ENCODE data around the gene PPP5C.
A peak's percentile ranks its signal among the peaks of the same experiment; 100 is the strongest.
"Not testable (repeated sequence)": the region's sequence is repeated elsewhere in the genome, so short reads cannot be mapped to it uniquely, and the experiment has no call there.

Gene PPP5C

DNA sequence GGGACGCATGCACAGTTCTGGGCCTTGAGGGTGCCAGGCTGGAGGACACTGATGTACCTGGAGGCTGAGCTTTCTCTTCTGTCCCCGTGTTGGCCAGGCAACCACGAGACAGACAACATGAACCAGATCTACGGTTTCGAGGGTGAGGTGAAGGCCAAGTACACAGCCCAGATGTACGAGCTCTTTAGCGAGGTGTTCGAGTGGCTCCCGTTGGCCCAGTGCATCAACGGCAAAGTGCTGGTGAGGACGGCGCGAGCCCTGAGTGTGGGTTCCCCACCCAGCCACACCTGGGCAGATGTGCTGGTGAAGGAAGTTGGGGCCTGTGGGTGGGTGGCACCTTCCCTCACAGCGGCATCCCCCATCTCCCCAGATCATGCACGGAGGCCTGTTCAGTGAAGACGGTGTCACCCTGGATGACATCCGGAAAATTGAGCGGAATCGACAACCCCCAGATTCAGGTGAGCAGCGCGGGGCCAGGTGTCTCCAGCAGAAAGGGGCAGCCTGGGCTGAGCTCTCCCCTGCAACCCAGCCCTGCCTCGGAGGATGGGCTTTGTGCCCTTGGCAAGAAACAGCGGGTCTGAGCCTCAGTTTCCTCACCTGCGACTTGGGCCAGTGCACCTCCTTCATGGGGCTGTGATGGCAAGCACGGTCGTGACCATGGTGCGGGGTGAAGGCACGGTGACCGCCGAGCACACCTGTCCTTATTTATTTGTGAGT, 40.3 kb downstream of the PPP5C start:
- DNase-seq, result no peak

GRCh38 chr19:46387713-46388130, 40.8 kb downstream of the PPP5C start:
- DNase-seq, result no peak

GRCh38 chr19:46388311-46389095, 41.6 kb downstream of the PPP5C start:
- DNase-seq, result no peak

GRCh38 chr19:46390121-46390858, 43.4 kb downstream of the PPP5C start:
- DNase-seq, result no peak

DNA sequence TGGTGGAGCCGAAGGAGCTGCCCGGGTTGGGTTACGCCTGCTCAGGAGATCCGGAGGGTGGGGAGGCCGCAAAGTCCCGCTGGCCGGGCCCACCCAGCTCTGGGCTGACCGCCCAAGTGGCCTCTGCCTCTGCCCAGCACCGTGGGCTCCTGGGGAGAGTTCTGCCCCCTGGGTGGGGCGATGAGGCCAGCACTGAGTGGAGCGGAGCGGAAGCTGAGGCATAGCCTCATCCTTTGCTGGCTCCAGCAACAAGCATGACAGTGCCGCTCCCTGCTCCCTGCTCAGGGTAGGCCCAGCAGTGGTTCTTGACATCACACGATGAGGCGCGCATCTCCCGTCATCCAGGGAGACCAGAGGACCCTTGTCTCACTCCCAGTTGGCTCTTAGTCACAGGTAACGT, 44.0 kb downstream of the PPP5C start:
- DNase-seq, result no peak

- DNase-seq, result no peak
Observed at GRCh38 chr19:46391296-46392251, 44.7 kb downstream of the PPP5C start.

DNA sequence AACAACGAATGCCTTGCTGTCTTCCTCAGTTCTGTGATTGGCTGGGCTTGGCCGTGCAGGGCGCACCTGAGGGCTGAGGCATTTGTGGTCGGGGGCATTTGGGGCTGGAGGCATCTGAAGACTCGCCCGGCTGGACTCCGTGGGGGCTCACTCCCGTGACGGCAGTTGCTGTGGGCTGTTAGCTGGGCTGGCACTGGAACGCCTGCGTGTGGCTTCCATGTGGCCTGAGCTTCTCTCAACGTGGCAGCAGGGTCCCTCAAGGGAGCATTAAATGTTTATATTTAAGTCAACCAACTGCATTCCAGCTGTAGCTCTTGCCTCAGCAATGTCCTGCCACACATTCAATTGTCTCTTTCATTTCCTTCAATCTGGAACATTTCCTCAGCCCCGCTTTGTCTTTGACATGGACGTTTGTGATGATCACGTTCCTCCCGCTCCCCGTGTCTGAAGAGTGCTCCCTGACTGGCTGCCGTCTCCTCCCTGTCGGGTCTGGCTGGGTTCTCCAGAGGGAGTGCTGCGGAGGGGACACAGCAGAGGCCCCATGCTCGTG, 45.4 kb downstream of the PPP5C start:
- no peak for DNase-seq

DNA sequence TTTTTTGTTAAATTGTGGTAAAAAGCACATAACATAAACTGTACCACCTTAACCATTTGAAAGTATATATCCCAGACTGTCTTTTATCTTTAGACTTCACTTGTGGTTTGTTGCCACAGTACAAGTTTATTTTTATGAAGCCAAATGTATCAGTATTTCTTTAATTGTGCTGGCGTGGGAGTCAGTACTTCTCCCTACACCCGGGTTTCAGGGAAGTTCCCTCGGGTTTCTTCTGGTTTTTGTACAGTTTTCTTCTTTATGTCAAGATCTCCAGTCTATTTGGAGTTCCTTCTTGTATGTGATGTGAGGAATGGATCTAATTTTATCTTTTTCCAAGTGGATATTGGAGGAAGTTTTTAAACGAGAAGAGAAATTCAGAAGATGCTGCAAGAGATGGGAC, 46.0 kb downstream of the PPP5C start:
- DNase-seq, result no peak

DNA sequence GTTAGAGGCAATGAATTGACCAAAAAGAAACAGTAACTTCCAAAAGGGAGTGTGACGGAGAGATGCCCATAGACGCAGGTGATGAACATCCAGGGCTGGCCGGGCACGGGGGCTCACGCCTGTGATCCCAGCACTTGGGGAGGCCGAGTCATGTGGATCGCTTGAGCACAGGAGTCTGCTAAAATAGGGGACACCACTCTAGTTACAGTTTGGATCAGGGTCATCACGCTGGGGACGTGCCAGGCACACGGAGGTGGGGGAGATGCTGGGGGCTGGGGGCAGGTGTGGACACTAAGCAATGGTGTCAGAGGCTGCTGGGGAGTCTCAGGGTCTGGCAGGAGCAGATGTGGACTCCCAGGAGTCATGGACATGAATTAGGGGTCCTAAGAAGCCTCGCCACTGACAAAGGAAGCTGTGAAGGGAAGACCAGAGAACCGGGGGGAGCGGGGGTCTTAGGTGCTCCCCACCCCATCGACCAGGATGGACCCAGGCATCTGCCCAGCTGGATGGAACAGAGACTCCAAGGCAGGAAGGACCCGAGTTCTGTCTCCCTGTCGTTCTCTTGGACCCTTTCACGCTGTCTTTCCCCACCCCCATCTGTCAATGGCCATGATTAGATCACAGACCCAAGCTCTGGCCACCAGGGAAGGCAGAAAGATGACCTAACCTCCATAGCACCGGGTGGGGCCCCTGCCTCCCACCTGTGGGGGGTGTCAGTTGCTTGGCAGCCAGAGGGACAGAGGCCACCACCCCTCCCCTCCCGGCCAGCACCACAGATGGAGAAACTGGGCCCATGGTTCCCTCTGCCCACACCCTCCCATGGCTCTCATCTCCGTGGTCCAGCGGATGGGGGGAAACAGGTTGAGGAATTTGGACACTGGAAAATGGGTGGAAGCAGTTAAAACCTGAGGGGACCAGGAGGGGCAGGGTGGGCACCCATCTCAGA, 46.8 kb downstream of the PPP5C start:
- peak; percentile 19 for DNase-seq

DNA sequence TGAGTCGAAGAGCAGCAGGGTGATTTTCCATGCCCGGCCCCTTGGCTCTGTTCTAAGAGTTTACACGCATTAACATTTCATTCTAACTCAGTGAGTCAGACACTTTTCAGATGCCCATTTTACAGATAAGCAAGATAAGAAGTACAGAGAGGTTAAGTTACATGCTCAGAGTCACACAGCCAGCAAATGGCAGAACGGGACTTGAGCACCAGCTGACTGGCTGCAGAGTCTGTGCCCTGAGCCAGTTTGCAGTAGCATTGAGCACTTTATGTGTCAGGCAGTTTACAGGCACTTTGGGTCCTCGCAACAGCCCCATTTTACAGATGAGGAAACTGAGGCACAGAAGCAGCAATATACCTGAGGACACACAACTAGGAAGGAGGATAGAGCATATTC, 47.5 kb downstream of the PPP5C start:
- DNase-seq, result peak; percentile 24

DNA sequence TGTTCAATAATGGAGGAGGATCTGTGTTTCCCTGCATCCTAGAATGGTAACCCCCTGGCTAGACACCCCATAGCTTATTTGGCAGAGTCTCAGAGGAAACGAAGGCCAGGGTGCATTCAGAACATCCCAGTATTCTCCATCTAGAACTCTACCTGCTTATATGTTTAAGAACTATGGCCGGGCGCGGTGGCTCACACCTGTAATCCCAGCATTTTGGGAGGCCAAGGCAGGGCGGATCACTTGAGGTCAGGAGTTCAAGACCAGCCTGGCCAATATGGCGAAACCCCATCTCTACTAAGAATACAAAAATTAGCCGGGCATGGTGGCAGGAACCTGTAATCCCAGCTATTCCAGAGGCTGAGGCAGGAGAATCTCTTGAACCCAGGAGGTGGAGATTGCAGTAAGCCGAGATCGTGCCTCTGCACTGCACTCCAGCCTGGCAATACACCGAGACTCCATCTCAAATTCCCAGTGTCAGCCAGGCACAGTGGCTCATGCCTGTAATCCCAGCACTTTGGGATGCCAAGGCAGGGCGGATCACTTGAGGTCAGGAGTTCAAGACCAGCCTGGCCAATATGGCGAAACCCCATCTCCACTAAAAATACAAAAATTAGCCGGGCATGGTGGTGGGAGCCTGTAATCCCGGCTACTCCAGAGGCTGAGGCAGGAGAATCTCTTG, 51.1 kb downstream of the PPP5C start:
- not testable (repeated sequence) for DNase-seq

DNA sequence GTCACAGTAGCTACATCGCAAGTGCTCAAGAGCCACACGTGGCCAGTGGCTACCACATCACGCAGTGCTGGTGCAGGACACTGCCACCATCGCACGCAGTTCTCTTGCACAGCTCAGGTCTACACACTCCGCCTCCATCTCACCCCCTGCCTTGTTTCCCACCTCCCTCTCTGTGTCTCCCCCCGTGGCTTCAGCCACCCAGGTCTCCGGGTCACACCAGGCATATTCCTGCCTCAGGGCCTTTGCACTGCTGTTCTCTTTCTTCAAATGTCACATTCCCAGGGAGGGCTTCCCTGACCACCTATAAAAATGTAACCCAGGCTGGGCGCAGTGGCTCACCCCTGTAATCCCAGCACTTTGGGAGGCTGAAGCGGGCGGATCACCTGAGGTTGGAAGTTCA, 55.8 kb downstream of the PPP5C start:
- DNase-seq, result no peak

DNA sequence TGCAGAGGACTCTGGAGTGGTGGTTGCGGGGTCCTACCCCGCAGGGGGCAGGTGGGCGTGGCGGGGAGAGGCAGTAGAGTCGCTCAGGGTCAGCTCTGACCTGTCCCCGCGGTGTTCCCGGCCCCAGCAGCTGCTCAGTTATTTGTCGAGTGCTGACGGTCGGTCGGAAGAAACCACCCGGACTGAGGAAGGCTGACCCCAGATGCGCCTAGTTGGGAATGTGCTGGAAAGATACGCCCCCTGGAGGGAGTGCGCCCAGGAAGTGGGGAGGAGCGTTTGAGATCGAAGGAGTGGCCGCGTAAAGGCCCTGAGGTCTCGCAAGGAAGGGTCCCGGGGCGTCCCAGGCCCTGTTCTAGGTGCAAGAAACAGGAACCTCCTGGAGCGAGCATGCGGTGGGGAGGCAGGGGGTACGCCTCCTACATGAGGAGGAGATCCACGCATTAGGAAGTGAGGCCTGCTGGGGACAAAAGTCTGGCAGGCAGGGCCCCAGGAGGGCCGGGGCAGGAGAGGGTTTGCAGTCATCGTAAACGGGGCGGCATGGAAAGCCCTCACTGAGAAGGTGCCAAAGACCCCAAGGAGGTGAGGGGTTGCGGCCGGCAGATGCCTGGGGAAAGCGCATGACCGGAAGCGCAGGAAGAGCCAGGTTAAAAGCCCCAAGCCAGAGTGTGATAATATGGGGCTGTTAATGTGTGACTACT, 57.3 kb downstream of the PPP5C start:
- no peak for DNase-seq

- no peak for DNase-seq
Observed at GRCh38 chr19:46404753-46405468, 58.0 kb downstream of the PPP5C start.

DNA sequence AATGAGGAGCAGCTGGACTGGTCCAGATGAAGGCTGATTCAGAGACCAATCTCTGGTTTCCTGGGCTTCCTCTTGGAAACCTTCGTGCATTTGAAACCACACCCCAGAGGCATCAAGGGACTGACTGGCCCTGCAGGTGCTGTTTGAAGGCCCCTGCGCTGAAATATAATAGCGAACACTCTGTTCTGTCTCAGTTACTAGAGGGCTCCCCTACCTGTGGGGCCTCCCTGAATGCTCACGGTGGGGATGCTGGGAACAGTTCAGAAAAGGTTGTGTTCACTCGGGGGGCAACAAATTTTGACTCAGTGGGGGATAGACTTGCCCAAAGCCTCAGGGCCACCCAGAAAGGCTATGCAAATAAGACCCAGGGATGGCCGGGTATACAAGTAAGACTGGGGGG, 60.1 kb downstream of the PPP5C start:
- peak; percentile 62 for DNase-seq

- no peak for DNase-seq
Observed at GRCh38 chr19:46407856-46408663, 61.2 kb downstream of the PPP5C start.

DNA sequence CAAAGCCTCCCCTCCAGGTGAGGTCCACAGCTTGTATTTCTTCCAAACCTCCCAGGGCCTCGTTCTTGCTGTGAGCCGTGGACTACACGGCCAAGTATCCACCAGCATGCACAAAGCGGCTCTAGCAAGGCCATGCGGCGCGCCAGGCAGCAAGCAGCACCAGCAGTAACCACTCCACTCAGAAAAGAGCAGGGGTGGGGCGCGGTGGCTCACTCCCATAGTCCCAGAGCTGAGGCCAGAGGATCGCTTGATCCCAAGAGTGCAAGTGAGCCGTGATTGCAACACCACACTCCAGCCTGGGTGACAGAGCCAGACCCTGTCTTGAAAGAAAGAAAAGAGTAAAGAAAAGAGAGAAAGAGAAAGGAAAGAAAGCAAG, 61.8 kb downstream of the PPP5C start:
- DNase-seq, result no peak

GRCh38 chr19:46409191-46409590, 62.3 kb downstream of the PPP5C start:
- DNase-seq, result no peak

Measured in NCI-H69 (cell line).